Breast epithelium (tissue), 3 donors: Measurements from ENCODE around the gene BMP2K.

ENCODE experiments used
- POLR2A ChIP-seq: fragments of 450-650 bp; IDR thresholded peaks from one replicate; pipeline ENCODE4 v1.6.1; 2016; ENCODE audit warnings: antibody characterized with exemption, mild to moderate bottlenecking, moderate library complexity
- POLR2AphosphoS5 ChIP-seq, 3 donors: sonication (generic); formaldehyde crosslinking; IDR thresholded peaks; one replicate each; pipeline ENCODE4 v1.6.1; 2017; ENCODE audit warnings: antibody characterized with exemption in 3 of 3
- TF ChIP-seq, protein P1 (sequence below), 3 donors: fragments of 450-650 bp; IDR thresholded peaks; one replicate each; pipeline ENCODE4 v1.5.1; 2016 to 2017; ENCODE audit warnings: antibody characterized with exemption in 3 of 3, mild to moderate bottlenecking in 3 of 3, moderate library complexity in 3 of 3

GRCh38 chr4:78889955-78890354 lies 113.8 kb downstream of the BMP2K start:
- TF ChIP-seq, protein P1, sequence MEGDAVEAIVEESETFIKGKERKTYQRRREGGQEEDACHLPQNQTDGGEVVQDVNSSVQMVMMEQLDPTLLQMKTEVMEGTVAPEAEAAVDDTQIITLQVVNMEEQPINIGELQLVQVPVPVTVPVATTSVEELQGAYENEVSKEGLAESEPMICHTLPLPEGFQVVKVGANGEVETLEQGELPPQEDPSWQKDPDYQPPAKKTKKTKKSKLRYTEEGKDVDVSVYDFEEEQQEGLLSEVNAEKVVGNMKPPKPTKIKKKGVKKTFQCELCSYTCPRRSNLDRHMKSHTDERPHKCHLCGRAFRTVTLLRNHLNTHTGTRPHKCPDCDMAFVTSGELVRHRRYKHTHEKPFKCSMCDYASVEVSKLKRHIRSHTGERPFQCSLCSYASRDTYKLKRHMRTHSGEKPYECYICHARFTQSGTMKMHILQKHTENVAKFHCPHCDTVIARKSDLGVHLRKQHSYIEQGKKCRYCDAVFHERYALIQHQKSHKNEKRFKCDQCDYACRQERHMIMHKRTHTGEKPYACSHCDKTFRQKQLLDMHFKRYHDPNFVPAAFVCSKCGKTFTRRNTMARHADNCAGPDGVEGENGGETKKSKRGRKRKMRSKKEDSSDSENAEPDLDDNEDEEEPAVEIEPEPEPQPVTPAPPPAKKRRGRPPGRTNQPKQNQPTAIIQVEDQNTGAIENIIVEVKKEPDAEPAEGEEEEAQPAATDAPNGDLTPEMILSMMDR (IDR thresholded peaks at IDR 0.05), result no peak
- no peak for TF ChIP-seq POLR2AphosphoS5 (IDR thresholded peaks at IDR 0.05)
- TF ChIP-seq POLR2A, result no peak
